Sciatic nerve (tissue), 2 donors: Measurements from ENCODE around the gene XPO1. TPM values are rescaled to one million over a fixed set of nuclear protein-coding genes. Genes with fewer than 3 reads are reported as not detected.
"Not testable (repeated sequence)": the region's sequence is repeated elsewhere in the genome, so short reads cannot be mapped to it uniquely, and the experiment has no call there.

Experiments used
- ATAC-seq: fragments of 200-7000 bp; cut with Tn5 transposase; one replicate; pipeline ENCODE4 v1.9.1; 2020; ENCODE audit warnings: mild to moderate bottlenecking, moderate library complexity
- DNase-seq: peaks from one replicate; pipeline ENCODE4 v3.0.0-alpha.2; 2020; ENCODE audit warnings: low spot score
- intact Hi-C: fragments of 100-400 bp; cut with DNase I; formaldehyde crosslinking; loops from one replicate; pipeline ENCODE4 v1.14.2; 2022
- total RNA-seq: library from RNA; stranded (reverse); fragmentation: NEBNext Ultra II Directional; extraction: Animal tissue kit (Norgen Biotek cat#: 25700); gene quantifications from one replicate; pipeline ENCODE4 v1.2.1, GENCODE V29; 2021
- donor health status: DM: no; HTN: no; CAD: no.
- donor health status: DM: no; HTN: no; CAD: no.

The XPO1 gene
- total RNA-seq, 1 donor from 2014 or later: 131 TPM

DNA sequence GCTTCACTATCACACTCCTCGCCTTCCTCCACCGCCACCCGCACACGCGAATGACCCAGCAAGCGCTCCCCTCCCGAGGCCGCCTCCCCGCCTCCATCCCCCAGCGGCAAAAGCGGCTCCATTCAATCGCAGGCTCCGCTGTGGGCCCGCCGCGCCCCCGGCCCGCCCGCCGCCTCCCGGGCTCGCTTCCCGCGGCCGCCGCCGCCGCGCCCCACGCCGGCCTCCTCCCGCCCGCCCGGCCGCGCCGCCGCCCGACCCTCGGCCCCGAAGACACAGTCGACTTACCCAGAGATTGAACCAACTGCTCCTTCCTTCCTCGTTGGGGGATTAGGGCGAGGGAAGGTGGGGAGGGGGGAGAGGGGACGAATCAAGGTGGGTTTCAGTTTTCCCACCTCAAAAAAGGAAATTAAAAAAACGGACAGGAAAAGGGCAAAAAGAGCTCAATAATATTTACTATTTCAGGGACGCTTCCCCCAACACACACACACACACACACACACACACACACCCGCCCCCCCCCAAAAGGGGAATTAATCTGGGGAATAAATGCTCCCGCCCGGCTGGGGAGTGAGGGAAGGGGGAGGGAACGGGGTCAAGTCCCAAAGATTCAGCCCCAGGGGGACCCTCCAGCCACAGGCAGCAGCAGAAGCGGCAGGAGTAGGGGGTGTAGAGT, 743 bp downstream of the XPO1 start:
- peak; percentile 75 for DNase-seq
- intact Hi-C loops: loop anchor here (5.0 kb wide), 1 partner anchor 655 kb away; the partner anchor contains the start of gene REL

DNA sequence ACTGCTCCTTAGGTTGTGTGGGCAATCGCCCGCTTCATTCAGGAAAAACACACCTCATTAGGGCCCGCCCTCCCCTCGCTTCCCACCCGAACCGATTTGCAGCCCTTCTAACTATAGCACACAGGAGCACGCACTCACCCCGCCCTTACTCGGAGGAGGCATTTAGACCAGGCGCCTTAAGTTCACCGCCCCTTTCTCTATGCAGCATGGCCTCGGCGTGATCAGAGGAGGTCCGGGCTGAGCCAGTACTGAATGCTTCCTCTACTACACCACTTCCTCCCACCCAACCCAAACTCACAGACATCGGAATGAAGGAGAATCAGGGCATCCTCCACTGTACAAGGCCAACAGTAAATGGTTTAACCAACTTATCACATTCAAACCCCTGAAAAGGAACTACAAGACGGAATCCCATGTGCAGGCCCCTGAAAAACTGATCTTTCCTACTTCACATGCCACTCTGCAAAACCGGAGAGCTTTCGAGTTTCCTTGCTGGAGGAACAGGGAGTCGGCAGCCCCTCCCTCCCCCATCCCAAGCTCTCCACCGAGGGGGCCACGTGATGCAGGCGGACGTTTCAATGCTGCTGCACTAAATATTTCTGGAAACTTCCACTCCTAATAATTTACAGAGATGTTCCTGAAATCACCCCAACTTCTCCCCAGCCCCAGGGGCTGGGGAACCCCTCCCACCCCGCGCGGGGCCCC, 1.4 kb downstream of the XPO1 start:
- intact Hi-C loops: loop anchor here (5.0 kb wide), 1 partner anchor 654 kb away; the partner anchor contains the start of gene REL
- DNase-seq (peak; percentile 90), ATAC-seq (peak; percentile 69)

More for the DNA sequence above, 743 bp downstream of the XPO1 start:
- ATAC-seq: no peak

DNA sequence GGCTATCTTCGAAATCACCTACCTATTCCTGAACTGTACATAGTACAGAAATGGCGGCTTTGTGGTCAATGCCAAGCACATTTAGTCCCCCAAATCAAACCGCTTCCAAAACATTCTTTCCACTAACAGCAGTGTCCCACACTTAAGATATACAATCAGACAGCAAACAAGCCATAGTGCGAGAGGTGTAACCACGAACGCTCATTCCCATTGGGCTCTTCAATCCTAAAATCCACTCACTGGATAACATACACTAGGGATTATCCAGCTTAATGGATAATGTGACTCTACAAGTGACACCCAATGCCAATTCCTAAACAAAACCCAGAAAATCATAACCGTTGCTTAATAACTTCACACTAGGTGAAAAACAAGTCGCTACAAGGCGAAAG, 2.0 kb downstream of the XPO1 start:
- intact Hi-C loops: loop anchor here (5.0 kb wide), 1 partner anchor 654 kb away; the partner anchor contains the start of gene REL
- no peak for DNase-seq
- no peak for ATAC-seq

DNA sequence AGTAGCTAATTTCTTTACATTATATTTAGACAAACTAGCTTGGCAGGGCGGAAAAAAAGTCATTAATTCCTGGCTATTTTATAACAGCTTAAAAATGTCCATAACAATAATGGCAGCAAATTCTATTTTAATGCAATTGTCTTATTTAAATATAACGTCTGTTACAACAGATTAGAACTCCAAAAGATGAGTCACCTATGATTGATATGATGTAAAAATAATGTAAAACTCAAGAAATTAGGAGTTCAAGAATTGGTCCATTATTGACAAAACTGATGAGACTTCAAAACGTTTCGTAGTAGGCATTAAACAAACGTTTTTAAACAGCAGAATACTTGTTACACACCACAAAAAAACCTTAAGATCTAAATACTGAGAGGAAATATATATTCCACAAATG, 2.7 kb downstream of the XPO1 start:
- intact Hi-C loops: loop anchor here (5.0 kb wide), 1 partner anchor 653 kb away; the partner anchor contains the start of gene REL
- ATAC-seq (no peak), DNase-seq (no peak)

- ATAC-seq (no peak), DNase-seq (no peak)
- intact Hi-C loops: loop anchor here (5.0 kb wide), 1 partner anchor 653 kb away; the partner anchor contains the start of gene REL
These were observed 3.2 kb downstream of the XPO1 start for GRCh38 chr2:61534926-61535325.

DNA sequence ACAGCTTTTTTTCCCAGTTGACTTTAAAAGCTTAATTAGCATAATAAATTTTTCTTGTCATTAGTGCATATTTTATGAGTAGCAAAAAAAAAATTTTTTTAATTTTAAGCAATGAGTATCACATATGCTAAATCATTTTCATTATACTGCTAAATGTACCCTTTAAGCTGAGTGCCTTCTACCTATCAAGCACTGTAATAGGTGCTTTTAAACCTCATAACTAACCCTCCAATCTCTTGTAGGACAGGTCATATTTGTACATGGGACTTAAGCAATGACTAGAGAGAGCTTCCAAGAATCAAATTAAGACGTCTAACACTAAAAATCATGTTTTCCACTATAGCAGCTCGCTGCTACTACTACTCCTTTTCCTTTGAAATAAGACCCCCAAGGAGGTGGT, 7.4 kb downstream of the XPO1 start:
- intact Hi-C loops: no loop called here
- ATAC-seq (no peak), DNase-seq (no peak)

GRCh38 chr2:61529944-61530735, 8.0 kb downstream of the XPO1 start:
- no peak for DNase-seq
- ATAC-seq: no peak
- intact Hi-C loops: no loop called here

DNA sequence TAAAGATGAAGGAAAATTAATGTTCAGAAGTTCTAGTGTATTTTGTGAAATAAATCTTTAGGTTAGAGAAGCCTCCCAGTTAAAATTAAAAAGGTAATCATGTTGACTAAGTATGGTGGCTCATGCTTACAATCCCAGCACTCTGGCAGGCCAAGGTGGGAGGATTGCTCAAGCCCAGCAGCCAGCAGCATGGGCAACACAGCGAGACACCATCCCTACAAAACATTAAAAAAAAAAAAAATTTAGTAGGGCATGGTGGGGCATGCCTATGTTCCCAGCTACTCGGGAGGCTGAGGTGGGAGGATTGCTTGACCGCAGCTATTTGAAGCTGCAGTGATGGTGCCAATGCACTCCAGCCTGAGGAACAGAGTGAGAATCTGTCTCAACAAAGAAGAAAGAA, 17.9 kb downstream of the XPO1 start:
- ATAC-seq (no peak), DNase-seq (no peak)
- intact Hi-C loops: no loop called here

DNA sequence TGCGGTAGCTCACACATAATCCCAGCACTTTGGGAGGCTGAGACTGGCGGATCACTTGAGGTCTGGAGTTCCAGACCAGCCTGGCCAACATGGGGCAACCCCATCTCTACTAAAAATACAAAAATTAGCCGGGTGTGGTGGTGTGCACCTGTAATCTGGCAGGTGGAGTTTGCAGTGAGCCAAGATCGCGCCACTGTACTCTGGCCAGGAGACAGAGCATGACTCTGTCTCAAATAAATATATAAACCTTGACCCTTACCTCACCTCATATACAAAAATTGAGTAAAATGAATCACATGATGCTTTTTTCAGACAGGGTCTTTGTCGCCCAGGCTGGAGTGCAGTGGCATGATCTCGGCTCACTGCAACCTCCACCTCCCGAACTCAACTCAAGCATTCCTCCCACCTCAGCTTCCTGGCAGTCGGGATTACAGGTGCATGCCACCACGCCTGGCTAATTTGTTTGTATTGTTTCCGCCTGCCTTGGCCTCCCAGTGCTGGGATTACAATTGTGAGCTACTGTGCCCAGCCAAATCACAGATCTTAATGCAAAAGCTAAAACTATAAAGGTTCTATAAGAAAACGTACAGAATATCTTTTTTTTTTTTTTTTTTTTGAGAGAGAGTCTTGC, 25.3 kb downstream of the XPO1 start:
- no peak for DNase-seq
- ATAC-seq: no peak
- intact Hi-C loops: no loop called here

GRCh38 chr2:61510674-61511671, 27.2 kb downstream of the XPO1 start:
- DNase-seq (no peak), ATAC-seq (no peak)
- intact Hi-C loops: no loop called here

- ATAC-seq (no peak), DNase-seq (no peak)
- intact Hi-C loops: no loop called here
These were observed 33.2 kb downstream of the XPO1 start for GRCh38 chr2:61504949-61505348.

DNA sequence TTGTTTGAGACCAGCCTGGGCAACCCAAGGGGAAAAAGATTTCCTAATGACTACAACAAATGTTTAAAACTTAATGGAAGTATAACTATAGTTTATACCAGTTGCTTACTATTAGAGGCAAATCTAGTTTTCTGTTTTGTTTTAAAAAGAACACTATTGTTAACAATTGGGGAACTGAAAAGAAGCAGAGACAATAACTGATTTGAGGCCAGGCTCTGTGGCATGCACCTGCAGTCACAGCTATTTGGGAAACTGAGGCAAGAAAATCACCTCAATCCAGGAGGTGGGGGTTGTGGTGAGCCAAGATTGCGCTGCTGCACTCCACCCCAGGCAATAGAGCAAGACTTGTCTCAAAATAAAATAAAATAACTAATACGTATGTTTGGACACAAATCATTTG, 39.1 kb downstream of the XPO1 start:
- intact Hi-C loops: no loop called here
- DNase-seq (no peak), ATAC-seq (no peak)

- DNase-seq: no peak
- intact Hi-C loops: loop anchor here (5.0 kb wide), 1 partner anchor 884 kb away; no protein-coding TSS in a partner anchor
- no peak for ATAC-seq
These were observed 44.6 kb downstream of the XPO1 start for GRCh38 chr2:61493523-61493942.

GRCh38 chr2:61492476-61492875, 45.7 kb downstream of the XPO1 start:
- ATAC-seq (no peak), DNase-seq (no peak)
- intact Hi-C loops: loop anchor here (5.0 kb wide), 1 partner anchor 885 kb away; no protein-coding TSS in a partner anchor

GRCh38 chr2:61485281-61485680, 52.9 kb downstream of the XPO1 start:
- no peak for ATAC-seq
- intact Hi-C loops: no loop called here
- DNase-seq: no peak

DNA sequence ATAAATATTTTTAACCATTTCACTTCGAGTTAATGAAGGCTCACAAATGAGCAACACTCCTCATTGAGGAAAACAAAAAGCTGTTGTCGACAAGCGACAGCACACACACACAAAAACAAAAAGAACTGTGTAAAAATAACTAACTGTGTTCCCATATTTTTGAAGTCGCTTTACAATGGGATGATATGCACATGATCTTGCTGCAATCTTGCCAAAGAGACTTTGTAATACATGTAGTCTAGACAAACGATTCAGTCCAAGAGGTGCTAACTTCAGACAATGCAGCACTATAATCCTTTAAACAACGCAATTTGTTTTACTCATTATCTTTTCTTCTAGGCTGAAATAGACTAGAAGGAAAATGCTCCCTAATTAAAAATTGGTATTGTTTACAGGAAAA, 60.1 kb downstream of the XPO1 start:
- intact Hi-C loops: no loop called here
- no peak for DNase-seq
- no peak for ATAC-seq

GRCh38 chr2:61476929-61477589, 61.1 kb downstream of the XPO1 start:
- DNase-seq, ATAC-seq, intact Hi-C loops: not testable (repeated sequence)
